Effector CD8-positive, alpha-beta T cell (primary cell): ENCODE measurements around the gene OLFML1.

ENCODE experiments used
- DNase-seq: peaks from one replicate; lab custom pipeline; 2025; lab: John Stamatoyannopoulos, UW
- total RNA-seq, 4 experiments: gene quantifications; one replicate each; lab custom pipeline; 2026; lab: John Stamatoyannopoulos, UW

The OLFML1 gene
- total RNA-seq: 0 to 0.72 (median 0) reads per million in 4 experiments

DNA sequence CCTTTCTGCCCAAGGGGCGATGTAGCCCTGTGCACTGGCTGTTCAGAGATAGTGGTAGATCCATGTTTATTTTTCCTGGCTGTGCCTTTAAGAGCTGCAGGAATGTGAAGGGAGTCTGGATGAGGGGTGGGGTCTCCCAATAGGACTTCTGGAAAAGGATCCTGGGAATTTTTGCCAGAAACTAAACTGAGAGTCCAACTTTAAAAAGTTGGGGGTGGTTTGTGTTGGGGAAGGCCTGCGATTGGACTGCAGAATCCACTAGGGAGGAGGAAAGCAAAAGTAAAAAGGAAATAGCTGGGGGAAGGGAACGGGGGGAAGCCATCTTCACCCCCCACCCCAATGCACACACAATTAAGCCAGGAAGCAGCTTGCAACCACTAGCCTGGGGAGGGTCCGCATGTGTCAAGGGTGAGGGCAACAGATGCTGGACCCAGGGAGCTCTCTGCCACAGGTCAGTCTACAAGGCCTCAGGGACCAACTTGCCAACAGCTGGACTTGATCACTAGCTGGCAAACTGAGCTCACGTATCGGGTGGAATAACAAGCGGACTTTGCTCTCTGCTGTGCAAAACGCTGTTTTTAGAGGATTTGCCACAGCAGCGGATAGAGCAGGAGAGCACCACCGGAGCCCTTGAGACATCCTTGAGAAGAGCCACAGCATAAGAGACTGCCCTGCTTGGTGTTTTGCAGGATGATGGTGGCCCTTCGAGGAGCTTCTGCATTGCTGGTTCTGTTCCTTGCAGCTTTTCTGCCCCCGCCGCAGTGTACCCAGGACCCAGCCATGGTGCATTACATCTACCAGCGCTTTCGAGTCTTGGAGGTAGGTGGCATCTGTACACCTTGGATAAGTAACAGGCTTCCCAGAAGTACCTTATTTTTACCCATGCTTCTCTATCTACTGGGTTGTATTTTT is at the start of gene OLFML1:
Gene OLFML1 (plus strand): TSS at position 321 of the 912 bp plus-strand sequence. CDS start 370 bp downstream, at position 691.
- DNase-seq: no peak

DNA sequence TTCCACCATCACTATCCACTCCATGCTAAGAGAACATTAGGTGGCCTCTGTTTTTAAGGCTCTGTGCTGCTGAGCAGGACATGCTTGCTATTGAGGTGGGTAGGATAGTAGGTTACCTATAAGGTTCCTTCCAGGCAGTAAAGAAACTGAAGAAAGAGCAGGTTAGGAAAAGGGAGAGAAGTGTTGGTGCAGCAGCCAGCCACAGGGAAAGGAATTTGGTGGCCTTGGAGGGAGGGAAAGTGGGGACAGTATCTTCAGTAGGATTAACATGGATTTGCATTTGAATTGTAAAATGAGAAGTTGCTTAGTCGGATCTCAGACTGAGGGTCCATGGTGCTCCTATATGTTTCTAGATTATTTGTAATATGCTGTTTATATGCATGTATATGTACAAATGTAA is 49.2 kb upstream of the OLFML1 start:
- DNase-seq: no peak

DNA sequence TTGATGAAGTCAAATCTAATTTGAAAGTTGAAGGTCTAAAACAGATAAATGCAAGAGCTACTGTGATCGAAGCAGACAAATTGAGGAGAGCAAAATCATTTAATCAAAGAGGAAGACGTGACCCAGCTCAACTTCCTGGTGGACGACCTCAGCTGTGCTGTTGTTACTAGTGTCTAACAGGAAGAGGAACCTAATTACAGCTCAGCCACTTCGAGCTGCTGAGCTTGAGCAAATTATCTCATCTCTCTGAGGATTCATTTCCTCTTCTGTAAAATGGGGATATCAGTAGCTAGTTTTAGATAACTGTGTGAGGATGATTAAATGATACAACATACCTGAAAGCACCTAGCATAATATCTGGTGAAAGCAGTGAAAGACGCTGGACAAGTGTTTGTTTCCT is 48.6 kb upstream of the OLFML1 start:
- no peak for DNase-seq

DNA sequence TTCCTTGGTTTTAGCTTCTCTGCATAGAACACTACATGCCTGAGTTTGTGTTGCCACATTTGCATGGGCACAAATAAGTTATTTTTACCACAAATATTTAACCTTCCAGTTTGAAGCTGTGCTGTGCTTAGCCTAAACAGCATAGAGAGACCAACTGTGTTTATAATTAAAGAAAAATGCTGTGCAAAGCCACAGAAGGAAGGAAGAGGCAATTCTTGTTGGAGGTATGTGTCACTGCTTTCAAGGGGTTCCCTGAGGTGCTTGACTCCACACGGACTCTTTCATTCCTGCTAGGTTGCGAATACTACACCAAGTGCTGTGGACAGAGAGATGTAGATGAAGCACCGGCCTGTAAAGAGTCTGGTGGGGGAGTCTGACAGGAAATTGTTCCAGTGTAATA is 47.6 kb upstream of the OLFML1 start:
- no peak for DNase-seq

- DNase-seq: no peak
Measured at GRCh38 chr11:7439746-7440320, 45.5 kb upstream of the OLFML1 start.

DNA sequence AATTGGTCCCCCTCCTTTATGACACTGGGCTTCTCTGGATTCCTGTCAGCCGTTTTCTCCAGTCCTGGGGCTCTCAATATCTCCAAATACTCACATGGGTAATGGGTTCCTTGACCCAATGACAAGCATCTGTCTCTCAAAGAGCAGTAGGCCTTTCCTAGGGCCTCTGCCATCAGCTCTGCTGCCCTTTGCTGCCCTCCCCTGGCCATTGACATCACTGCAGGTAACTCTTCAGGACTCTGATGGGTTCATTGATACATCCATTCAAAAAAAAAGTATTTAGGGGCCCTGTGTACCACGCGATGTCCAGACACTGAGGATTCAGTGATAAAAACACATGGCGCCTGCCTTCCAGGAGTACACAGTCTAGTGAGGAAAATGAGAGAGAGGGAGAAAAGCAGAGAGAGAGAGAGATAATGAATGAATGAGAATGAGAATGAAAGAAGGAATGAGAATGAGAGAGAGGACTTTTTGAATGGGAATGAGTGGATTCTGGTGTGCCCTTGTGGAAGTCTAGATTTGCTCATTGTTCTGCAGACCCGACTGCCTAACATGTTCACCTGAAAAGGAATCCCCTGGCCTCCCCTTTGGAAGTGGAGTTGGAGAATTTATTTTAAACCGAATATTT is 42.6 kb upstream of the OLFML1 start:
- DNase-seq: peak; percentile 35

GRCh38 chr11:7444091-7444981 is 41.0 kb upstream of the OLFML1 start:
- no peak for DNase-seq

GRCh38 chr11:7445564-7445963 is 39.7 kb upstream of the OLFML1 start:
- DNase-seq: no peak

- no peak for DNase-seq
Measured at GRCh38 chr11:7448201-7448600, 37.1 kb upstream of the OLFML1 start.

DNA sequence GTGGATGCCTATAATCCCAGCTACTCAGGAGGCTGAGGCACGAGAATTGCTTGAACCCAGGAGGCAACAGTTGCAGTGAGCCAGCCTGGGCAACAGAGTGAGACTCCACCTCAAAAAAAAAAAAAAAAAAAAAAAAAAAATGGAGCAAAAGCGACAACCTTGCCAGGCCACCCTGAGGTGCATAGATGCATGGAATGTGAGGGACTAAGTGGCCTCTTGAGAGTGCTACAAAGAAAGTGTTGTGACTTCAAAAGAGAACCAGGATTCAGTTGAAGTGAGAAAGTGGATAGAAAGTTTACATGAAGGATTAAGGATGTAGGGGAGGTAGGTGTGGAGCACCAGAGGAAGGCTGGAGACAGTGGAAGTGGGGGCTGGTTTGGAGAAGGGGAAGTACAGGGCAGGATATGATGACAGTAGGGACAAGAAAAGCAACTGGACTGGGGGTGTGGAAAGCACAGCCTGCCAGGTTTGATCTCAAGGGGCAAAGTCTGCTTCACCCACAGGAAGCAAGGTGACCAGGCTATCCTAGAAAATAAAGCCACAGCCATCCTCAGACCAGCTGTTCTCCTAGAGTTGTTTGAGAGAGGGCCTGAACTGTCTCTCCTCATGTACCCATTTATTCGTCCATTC is 36.0 kb upstream of the OLFML1 start:
- DNase-seq: no peak

DNA sequence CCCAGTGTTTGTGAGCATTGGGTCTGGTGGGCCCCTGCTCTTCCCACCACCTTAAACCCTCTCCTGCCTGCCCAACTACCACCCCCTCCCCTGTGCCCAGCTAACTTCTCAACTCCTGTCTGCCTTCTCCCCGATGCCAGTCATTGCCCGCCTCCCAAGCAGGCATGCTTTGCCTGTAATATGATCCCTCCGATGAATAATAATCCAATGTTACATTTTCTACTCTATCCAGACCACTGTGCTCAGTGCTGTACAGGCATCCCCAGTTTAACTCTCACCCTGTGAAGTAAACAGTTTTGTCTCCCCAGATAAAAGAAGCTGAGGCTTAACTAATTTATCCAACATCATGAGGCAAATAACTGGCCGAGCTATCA is 35.5 kb upstream of the OLFML1 start:
- DNase-seq: no peak

DNA sequence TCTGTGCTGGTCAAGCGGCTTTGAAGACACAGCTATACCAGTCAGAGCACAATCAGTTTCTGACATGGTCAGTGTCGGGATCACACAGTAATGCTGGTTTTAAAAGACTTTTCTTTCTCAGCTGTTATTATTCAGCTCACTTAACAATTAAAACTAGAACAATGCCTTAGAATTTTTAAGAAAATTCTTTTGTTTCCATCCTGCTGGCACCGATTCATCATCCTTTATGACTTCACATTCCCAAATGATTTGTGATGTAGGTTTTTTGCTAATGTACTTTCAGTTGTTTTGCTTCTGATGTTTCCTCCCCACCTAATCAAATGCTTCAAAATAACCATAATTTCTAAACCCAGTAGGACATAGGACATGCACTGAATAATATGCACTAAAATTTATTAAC is 34.5 kb upstream of the OLFML1 start:
- DNase-seq: no peak

DNA sequence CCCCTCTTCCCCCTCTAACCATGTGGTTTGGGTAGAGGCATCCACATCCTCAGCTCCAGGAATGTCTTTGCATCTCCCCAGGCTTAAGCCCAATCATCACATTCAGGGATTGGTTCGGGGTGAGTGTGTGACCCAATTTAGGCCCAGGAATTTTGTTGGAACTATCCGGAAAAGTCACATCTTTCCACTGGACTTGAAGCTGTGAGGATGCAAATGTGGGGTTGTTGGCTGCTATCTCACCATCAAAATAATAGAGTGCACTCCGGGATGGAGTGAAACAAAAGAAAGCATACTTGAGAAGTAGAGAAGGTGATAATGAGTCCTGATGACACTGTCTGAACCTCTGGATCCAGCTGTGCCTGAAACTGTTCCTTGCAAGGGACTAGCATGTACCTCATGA is 33.8 kb upstream of the OLFML1 start:
- no peak for DNase-seq

DNA sequence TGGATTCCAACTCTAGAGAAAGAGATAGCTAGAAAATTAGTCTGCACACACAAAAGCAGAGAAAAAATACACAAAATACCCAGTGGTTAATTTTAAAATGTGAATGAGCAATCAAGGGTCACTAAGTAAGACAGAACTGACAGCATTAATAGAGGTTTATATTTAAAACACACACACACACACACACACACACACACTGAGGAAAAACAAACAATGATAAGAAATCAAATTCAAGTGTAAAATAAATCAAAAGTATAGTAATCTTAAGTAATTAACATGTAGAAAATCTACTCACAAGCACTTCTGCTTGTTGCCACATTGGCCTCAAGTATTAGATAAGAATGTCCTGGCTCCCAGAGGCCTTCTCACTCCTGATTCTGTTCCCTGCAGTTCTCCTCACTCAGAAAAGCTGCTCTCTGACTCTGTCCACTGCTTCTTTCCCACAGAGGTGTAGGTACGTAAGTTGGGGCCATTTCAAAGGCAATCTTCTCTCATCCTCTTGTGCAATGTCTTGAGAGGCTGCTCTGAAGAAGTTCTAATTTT is 33.3 kb upstream of the OLFML1 start:
- DNase-seq: no peak

- no peak for DNase-seq
Measured at GRCh38 chr11:7454854-7455253, 30.5 kb upstream of the OLFML1 start.

DNA sequence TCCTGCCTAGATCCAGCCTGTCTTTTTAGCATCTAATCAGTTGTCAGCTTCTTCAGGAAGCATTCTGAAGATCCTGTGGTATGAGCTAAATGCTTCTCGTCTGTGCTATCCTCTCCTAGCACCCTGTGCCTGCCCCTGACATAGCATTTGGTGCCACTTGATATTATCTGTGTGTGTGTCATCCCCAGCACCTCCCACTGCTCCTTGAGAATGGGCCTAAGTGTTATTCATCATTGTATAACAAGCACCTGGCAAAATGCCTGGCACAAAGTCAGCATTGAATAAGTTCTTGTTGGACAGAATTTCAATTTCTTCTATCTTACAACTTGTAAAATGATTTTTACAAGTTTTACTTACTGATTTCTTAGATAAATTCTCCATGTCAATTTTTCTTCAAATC is 28.1 kb upstream of the OLFML1 start:
- no peak for DNase-seq

DNA sequence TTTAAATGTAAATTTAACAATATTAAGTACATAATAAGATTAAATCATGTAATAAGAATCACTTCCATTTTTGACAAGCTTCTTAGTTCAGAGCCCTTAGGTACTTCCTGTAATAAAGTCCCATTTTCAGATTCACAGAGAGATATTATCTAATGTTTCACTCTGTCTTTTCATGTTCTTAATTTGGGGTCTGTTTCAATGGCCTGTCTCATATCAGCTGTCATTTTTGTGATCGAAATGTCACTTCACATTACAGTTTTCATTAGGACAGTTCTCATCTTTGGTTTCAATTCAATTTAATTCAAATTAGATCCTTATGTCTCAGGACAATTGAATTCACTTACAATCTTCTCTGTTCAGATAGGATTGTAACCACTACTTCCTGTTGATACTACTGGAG is 22.6 kb upstream of the OLFML1 start:
- DNase-seq: no peak

DNA sequence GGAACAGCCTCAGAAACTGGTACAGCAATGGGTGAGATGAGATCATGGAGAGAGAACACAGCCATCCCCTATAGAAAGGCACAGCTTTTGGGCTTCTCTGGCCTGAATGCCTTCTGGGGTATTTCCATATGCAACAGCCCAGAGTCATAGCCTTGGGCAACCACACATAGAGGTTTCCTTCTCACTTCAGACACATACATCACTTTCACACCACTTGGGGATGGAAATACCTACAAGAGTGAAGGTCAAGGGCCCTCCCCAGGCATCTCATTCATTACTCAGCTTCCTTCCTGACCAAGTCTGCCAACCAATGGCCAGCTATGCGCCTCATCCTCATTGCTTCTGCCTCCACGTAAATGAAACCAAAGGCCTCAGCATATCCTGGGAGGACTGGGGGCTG is 17.7 kb upstream of the OLFML1 start:
- no peak for DNase-seq

- no peak for DNase-seq
Measured at GRCh38 chr11:7469351-7469865, 15.9 kb upstream of the OLFML1 start.

GRCh38 chr11:7471071-7471470 is 14.2 kb upstream of the OLFML1 start:
- no peak for DNase-seq

- DNase-seq: no peak
Measured at GRCh38 chr11:7473717-7474116, 11.6 kb upstream of the OLFML1 start.
